Measurements from ENCODE around the gene AGA. TPM values are rescaled to one million over a fixed set of nuclear protein-coding genes. Genes with fewer than 3 reads are reported as not detected.

The AGA gene
- 10 to 100 TPM; 13.7 to 20.5 (median 16.4) TPM for total RNA-seq
- long read RNA-seq, donor 1, transcript AGA-201 (9 exons, 2,107 nt) = major isoform, 14 of 19 reads
- long read RNA-seq, donor 1, partial matches to known transcripts = 0 of 19 reads
- long read RNA-seq, donor 1, other reads (novel, unspliced or antisense) = 5 of 19 reads
- long read RNA-seq, donor 2, transcript AGA-201 (9 exons, 2,107 nt) = major isoform, 15 of 17 reads
- long read RNA-seq, donor 2, partial matches to known transcripts = 2 of 17 reads
- long read RNA-seq, donor 2, other reads (novel, unspliced or antisense) = 0 of 17 reads

DNA sequence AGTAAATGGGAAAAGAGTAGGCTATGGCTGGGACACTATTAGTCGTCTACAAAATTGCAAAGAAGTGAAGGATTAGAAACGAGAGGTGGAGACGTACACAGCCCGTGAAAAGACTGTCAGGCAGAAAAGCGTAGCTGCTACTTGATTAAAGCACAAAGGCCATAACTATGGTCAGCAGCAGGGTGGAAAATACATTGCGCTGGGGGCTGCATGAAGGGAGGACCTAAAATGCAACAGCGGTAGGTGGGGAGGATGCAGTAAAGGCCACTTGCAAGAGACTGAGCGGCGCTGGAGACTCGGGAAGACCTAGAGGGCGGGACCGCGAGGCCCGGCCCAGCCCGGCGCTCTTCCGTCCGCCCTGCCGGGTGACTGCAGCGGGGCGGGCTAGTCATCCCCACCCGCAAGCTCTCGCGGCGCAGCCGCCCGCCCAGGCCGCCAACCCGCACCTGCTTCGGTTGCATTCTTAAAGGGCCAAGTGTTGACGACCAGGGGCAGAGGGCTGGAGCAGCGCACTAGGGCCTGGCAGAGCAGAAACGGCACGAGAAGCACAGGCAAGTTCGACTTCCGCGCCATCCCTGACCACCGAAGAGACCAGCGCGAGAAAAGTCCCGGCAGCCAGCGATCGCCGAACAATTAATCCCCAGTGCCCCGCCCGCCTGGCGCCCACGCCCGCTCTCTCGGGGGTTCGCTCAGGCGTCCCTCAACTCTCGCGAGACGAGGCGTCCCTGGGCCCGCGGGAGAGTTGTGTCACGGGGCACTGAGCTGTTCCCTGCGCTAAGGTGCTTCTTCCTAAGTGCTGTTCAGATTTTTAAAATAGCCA lies at the start of gene AGA:
Gene AGA (minus strand): TSS at position 635 of the 820 bp plus-strand sequence. CDS start 62 bp downstream, at position 573.
- DNase-seq (peak; percentile 97 to 98 (median 98)), ATAC-seq (peak; percentile 97)
- H3K9me3 ChIP-seq = no peaks in the 10 kb centered on the region
- H3K36me3 ChIP-seq (ENCODE audit: low read depth) = no peaks in the 10 kb centered on the region
- H3K4me3 ChIP-seq = peak within 1 kb of the TSS; percentile 54
- H3K4me1 ChIP-seq (ENCODE audit: low read depth) = no peaks in the 10 kb centered on the region
- TF ChIP-seq, protein P1, sequence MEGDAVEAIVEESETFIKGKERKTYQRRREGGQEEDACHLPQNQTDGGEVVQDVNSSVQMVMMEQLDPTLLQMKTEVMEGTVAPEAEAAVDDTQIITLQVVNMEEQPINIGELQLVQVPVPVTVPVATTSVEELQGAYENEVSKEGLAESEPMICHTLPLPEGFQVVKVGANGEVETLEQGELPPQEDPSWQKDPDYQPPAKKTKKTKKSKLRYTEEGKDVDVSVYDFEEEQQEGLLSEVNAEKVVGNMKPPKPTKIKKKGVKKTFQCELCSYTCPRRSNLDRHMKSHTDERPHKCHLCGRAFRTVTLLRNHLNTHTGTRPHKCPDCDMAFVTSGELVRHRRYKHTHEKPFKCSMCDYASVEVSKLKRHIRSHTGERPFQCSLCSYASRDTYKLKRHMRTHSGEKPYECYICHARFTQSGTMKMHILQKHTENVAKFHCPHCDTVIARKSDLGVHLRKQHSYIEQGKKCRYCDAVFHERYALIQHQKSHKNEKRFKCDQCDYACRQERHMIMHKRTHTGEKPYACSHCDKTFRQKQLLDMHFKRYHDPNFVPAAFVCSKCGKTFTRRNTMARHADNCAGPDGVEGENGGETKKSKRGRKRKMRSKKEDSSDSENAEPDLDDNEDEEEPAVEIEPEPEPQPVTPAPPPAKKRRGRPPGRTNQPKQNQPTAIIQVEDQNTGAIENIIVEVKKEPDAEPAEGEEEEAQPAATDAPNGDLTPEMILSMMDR (IDR thresholded peaks at IDR 0.05) = no peak
- intact Hi-C loops (cut with DNase I, micrococcal nuclease) = no loop called here

DNA sequence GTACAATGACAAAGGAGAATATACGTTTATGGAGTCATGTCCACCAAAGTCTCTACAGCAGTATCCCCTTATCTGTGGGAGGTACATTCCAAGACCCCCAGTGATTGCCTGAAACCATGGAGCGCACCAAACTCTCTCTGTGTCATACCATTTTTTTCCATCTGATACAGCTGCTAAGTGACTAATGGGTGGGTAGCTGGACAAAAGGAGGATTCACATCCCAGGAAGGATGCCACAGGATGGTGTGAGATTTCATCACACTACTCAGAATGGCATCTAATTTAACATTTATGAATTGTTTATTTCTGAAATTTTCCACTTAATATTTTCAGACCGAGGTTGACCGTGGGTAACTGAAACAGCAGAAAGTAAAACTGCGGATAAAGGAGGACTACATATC lies 49.8 kb upstream of the AGA start:
- intact Hi-C loops (cut with DNase I, micrococcal nuclease) = no loop called here
- Histone ChIP-seq H3K4me3 (no peak overlapping the region), H3K4me1 (ENCODE audit: low read depth) (no peaks in the 10 kb centered on the region), H3K9me3 (no peaks in the 10 kb centered on the region), H3K36me3 (ENCODE audit: low read depth) (no peaks in the 10 kb centered on the region)
- DNase-seq (no peak), ATAC-seq (no peak)
- TF ChIP-seq, protein P1 (IDR thresholded peaks at IDR 0.05) = no peak

DNA sequence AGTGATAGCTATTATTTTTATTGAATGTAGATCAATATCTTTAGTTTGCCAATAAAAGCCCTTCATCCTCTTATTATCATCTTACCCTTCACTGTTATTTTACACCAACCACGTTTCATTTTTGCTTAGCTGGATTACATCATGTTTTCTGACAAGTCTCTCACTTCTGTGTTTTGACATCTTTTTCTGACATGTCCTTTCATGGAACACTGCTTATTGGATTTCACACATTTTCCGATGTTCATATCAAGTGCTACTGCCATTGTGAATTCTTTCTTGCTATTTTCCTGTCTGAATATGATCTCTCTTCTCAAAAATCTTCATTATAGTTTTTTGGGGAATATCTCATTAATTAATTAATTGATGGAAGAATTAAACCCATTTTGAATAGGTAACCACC lies 48.5 kb upstream of the AGA start:
- intact Hi-C loops (cut with DNase I, micrococcal nuclease) = no loop called here
- Histone ChIP-seq H3K4me1 (ENCODE audit: low read depth) (no peaks in the 10 kb centered on the region), H3K4me3 (no peak overlapping the region), H3K36me3 (ENCODE audit: low read depth) (no peaks in the 10 kb centered on the region), H3K9me3 (no peaks in the 10 kb centered on the region)
- no peak for DNase-seq
- ATAC-seq = no peak
- TF ChIP-seq, protein P1 (IDR thresholded peaks at IDR 0.05) = no peak

DNA sequence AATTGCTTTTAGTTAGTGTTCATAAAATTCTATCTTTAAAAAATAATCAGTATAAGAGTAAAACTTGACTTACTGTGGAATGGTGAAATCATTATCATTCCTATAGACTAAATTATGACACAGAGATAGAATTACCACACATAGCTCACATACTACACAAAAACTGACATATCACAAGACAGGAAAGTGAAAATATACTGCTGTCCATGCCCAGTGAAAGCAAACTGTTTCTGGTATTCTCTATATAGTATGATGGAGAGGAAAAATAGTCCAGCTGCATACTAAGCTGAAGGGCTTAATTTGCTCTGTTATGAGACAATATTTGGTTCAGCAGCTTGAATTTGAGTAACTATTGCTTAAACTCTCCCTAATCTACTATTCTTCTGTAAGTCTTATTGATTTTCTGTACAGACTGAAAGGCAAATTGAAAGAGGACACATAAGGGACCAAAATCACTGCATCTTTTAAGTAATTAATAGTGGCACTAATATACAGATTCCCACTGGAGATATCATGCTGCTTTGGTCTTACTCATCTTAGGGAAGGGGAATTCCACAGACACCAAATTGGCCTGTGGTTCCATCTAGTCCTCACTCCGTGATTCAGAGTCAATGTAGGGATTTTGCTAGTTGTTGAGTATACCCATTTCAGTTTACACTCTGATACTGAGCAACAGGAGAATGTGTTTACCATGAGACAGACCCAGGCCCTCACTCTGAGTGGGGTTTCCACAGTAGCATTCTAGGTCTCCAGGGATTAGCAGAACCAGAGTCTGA lies 47.4 kb upstream of the AGA start:
- no peaks in the 10 kb centered on the region for H3K4me1 ChIP-seq (ENCODE audit: low read depth)
- H3K36me3 ChIP-seq (ENCODE audit: low read depth) = no peaks in the 10 kb centered on the region
- H3K9me3 ChIP-seq = no peaks in the 10 kb centered on the region
- ATAC-seq (no peak), DNase-seq (no peak)
- TF ChIP-seq, protein P1 (IDR thresholded peaks at IDR 0.05) = no peak
- H3K4me3 ChIP-seq = no peak overlapping the region
- intact Hi-C loops (cut with DNase I, micrococcal nuclease) = no loop called here

DNA sequence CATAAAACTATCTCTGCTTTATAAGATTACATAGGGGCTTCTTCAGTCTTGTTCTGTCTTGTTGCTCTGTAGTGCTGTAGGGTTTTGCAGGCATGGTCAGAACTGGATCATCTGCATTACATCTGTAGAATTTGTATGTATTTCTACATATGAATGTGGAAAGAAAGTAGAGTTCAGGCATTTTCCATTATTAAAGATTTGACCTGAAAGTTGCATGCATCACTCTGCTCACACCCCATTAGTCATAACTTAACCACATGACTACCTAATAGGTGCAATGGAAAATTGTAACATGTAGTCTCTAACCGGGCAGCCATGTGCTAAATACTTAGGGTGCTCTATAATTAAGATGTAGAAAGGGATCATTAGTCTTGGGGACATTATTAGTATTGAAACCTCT lies 45.7 kb upstream of the AGA start:
- TF ChIP-seq, protein P1 (IDR thresholded peaks at IDR 0.05) = no peak
- no peak overlapping the region for H3K4me3 ChIP-seq
- intact Hi-C loops (cut with DNase I, micrococcal nuclease) = no loop called here
- no peaks in the 10 kb centered on the region for H3K4me1 ChIP-seq (ENCODE audit: low read depth)
- ATAC-seq (no peak), DNase-seq (no peak)
- H3K36me3 ChIP-seq (ENCODE audit: low read depth) = no peaks in the 10 kb centered on the region
- H3K9me3 ChIP-seq = no peaks in the 10 kb centered on the region
